GM12892 (cell line): ENCODE results near the gene C5orf63.

ENCODE experiments used
- POLR2A ChIP-seq: IDR thresholded peaks from 2 replicates; pipeline ENCODE4 v1.6.1; 2011; ENCODE audit warnings: low read depth, low read length, control low read depth
- POLR2AphosphoS5 ChIP-seq: IDR thresholded peaks from 2 replicates; pipeline ENCODE4 v1.6.1; 2011; ENCODE audit warnings: low read depth, low read length, control low read depth
- TAF1 ChIP-seq: IDR thresholded peaks from 2 replicates; pipeline ENCODE4 v1.6.1; 2011; ENCODE audit warnings: low read depth, mild to moderate bottlenecking, control low read depth, low read length, borderline replicate concordance

DNA sequence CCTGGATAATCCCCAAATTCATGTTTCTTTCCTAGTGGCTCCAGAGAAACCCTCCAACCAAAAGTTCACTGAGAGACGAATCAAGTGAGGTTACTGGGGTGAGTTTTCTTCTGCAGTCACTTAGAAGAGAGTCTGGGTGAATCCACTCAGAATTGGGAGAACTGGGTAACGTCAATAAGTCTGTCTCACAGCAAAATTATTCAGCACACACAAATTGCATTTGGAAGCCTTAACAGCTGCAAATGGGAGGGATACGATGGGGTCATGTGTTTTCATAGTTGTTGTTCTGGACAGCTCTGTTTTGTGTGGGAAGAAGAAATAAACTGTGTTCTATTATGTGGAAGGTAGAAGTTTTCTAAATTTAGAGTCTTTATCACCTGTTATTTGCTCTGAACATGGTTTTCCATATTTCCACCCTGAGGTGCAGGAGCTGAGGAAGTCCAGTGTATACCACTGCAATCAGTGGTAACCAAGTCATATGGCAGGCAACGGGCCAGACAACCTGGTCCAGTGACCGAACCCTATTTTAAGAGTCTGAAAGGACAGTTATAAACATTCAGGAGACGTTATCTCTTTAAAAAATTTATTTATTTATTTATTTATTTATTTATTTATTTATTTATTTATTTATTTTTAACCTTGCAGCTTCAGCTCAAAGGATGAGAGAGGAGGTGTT, 64.9 kb downstream of the C5orf63 start:
- no peak for TF ChIP-seq POLR2A
- no peak for TF ChIP-seq POLR2AphosphoS5
- TF ChIP-seq TAF1, result no peak
